NCI-H2107 (cell line): ENCODE data around the gene GOLGA8S.
"Not testable (repeated sequence)": the region's sequence is repeated elsewhere in the genome, so short reads cannot be mapped to it uniquely, and the experiment has no call there.

Experiments
- DNase-seq: peaks from one replicate; lab custom pipeline; 2025; lab: John Stamatoyannopoulos, UW

Gene GOLGA8S

DNA sequence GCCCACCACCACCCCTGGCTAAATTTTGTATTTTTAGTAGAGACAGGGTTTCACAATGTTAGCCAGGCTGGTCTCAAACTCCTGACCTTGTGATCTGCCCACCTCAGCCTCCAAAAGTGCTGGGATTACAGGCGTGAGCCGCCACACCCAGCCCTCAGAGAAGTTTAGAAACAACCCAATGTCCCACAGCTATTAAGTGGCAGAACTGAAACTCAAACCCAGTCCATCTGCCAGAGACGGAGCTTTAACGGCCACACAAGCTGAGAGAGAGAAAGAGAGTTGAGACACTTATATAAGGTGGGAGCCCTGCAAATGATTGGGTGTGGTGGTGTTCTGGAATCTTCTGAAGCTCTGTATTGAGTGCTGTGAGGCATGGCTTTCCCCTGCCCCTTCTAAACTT lies 43.8 kb downstream of the GOLGA8S start:
- DNase-seq, result not testable (repeated sequence)

GRCh38 chr15:23399207-23399606 lies 44.7 kb downstream of the GOLGA8S start:
- not testable (repeated sequence) for DNase-seq

DNA sequence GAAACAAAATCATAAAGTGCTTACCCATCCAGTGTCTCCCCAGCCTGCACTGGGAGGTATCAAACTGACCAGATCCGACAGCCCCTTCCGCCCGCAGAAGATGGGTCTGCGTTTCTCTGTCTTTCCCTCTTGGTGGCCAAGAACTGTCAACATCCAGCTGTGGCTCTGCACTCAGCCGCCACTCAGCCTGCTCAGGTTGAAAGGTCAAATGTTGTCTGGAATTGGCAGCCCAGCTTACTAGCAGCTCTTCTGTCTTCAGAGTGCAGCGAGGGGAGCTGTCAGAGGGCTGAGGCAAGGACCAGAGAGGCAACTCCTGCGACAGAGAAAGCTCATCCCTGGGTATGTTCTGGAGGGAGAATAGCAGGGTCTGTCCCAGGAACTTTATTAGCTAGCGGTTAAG lies 47.1 kb downstream of the GOLGA8S start:
- DNase-seq, result no peak

- DNase-seq, result no peak
Measured at GRCh38 chr15:23402140-23402539, 47.6 kb downstream of the GOLGA8S start.

DNA sequence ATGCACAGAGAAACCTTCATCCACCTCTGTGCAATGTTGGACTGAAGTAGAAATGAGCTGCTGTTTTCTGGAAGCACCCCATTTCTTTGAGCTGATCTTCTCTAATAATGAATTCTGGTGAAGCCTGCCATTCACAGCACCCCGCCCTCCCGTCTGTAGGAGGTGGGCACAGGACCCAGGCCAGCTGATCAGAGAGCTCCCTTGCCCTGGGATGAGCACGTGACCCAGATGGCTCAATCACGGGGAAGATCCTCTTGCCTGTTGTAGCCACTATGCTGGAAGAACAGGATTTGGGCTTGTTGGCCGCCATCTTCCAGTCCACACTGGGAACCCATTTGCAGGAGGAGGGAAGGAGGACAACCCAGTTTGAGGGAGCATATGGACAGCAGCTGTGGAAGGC lies 48.0 kb downstream of the GOLGA8S start:
- no peak for DNase-seq

DNA sequence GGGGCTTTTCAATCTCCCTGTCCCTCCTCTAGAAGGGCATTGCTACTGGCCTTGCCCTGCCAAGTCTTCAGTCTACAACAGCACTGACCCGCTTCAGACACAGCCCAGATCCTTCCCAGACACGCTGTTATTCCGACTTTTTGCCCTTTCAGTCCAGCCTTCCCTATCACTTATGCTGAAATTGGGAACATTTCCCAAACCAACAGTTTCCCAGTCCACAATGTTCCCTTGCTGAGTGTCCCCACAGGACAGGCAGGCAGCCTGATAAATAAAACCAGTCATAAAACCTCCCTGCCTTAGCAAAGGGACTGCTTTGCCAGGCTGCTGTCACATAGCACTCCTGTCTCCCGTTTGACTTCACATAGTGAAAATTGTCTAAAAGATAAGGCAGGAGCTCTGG lies 49.0 kb downstream of the GOLGA8S start:
- no peak for DNase-seq

- no peak for DNase-seq
Measured at GRCh38 chr15:23411841-23412240, 57.3 kb downstream of the GOLGA8S start.

DNA sequence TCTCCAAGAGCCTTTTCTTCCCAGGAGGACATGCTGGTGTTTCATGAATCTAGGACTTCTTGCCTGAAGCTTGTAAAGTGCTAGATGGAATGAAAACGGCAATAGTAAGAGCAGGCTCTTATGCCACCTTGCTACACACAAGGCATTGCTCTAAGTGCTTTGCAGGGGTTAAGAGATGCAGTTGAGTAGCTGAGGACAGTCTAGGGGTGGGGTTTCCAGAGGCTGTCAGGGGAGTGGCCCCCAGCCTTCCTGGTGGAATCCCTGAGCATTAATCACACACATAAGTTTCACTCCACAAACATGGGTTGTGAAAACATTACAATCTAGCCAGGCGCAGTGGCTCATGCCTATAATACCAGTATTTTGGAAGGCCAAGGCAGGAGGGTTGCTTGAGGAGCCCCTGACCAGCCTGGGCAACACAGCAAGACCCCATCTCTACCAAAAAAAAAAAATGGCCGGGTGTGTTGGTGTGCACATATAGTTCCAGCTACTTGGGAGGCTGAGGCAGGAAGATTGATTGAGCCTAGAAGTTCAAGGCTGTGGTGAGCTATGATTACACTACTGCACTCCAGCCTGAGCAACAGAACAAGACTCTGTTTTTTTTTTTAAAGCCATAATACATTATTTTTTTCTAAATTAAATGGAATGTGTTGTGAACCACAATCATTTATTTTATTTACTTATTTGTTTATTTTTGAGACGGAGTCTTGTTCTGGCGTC lies 58.5 kb downstream of the GOLGA8S start:
- DNase-seq, result not testable (repeated sequence)
